ENCODE results near the gene GPR50.

DNA sequence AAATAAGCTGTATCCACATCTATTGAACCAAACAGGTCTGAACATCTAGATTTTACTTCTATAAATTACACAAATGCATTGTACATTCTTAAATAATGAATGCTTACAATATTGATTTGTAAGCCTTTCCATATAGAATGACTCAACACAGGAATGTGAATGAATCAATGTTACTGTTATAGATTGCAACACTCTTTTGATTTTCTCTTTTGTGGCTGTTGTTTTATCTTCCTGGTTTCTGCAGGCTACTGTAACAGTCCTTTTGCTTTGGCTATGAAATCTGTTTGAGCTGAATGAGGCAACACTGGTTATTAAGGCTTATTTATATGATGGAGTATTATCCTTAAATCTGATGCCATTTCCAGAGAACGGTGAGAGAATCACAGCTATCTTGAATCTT, 49.5 kb downstream of the GPR50 start:
- no peak for TF ChIP-seq CTCF (IDR thresholded peaks at IDR 0.05)
- TF ChIP-seq POLR2A (IDR thresholded peaks at IDR 0.05) = no peak

All from gastroesophageal sphincter (tissue), 3 donors.